HepG2 (cell line): Measurements from ENCODE around the gene ZNF670. TPM values are rescaled to one million over a fixed set of nuclear protein-coding genes. Genes with fewer than 3 reads are reported as not detected.

ENCODE experiments used
- CBX5 ChIP-seq: sonication (generic); formaldehyde crosslinking; IDR thresholded peaks from 2 replicates; pipeline ENCODE4 v1.4.0; 2020; ENCODE audit warnings: missing genetic modification reagents, borderline replicate concordance
- HNRNPL ChIP-seq: fragments of 200-400 bp; formaldehyde crosslinking; IDR thresholded peaks from 2 replicates; pipeline ENCODE4 v1.6.1; 2017; ENCODE audit warnings: mild to moderate bottlenecking, low read depth, low read length
- PHB2 ChIP-seq: fragments of 450-650 bp; IDR thresholded peaks from 2 replicates; pipeline ENCODE4 v1.6.1; 2018; ENCODE audit not compliant: partially characterized antibody
- PLRG1 ChIP-seq: fragments of 450-650 bp; conservative IDR thresholded peaks from 2 replicates; pipeline ENCODE4 v1.6.1; 2016
- PPARG ChIP-seq: conservative IDR thresholded peaks from 2 replicates; pipeline ENCODE4 v1.6.1; 2016; ENCODE audit warnings: missing biosample characterization, missing genetic modification reagents
- SIN3A ChIP-seq: IDR thresholded peaks from 2 replicates; pipeline ENCODE4 v1.6.1; 2011; ENCODE audit warnings: low read depth, mild to moderate bottlenecking, control low read depth, low read length, borderline replicate concordance
- ZFP36L1 ChIP-seq: sonication (generic); formaldehyde crosslinking; IDR thresholded peaks from 2 replicates; pipeline ENCODE4 v1.8.0; 2022; ENCODE audit warnings: mild to moderate bottlenecking, missing genetic modification reagents, moderate library complexity
- ZNF160 ChIP-seq: sonication (generic); formaldehyde crosslinking; IDR thresholded peaks from 2 replicates; pipeline ENCODE4 v1.8.0; 2022; ENCODE audit warnings: mild to moderate bottlenecking, inconsistent platforms, missing genetic modification reagents
- ZNF33B ChIP-seq: sonication (generic); formaldehyde crosslinking; IDR thresholded peaks from 2 replicates; pipeline ENCODE4 v1.5.1; 2020; ENCODE audit warnings: mild to moderate bottlenecking, missing genetic modification reagents
- ZNF737 ChIP-seq: sonication (generic); formaldehyde crosslinking; IDR thresholded peaks from 2 replicates; pipeline ENCODE4 v1.5.0; 2020; ENCODE audit warnings: missing genetic modification reagents, mild to moderate bottlenecking, borderline replicate concordance
- ZNF761 ChIP-seq: sonication (generic); formaldehyde crosslinking; conservative IDR thresholded peaks from 2 replicates; pipeline ENCODE4 v1.4.0; 2020; ENCODE audit warnings: mild to moderate bottlenecking, missing genetic modification reagents
- ZNF780A ChIP-seq: sonication (generic); formaldehyde crosslinking; IDR thresholded peaks from 2 replicates; pipeline ENCODE4 v1.8.0; 2022; ENCODE audit warnings: mild to moderate bottlenecking, missing genetic modification reagents, moderate library complexity
- polyA plus RNA-seq, 8 experiments: library from polyadenylated mRNA; depleted of rRNA in 3 of 8; stranded (reverse) in 7 of 8; unstranded in 1 of 8; fragments of >200 nt; fragmentation: Illumina TruSeq in 4 of 8; extraction: Trizol in 4 of 8; gene quantifications; 2 replicates each; pipeline versions ENCODE4 v1.2.1 to v1.2.3, GENCODE V29; 2011 to 2016; ENCODE audit warnings: low read depth in 4 of 8, missing spikeins in 1 of 8, mixed read lengths in 1 of 8; ENCODE audit not compliant: insufficient read depth in 1 of 8
- total RNA-seq, 5 experiments: library from RNA; depleted of rRNA; stranded (reverse); fragments of >200 nt; fragmentation: Illumina TruSeq; extraction: Trizol; gene quantifications; 2 replicates each; pipeline ENCODE4 v1.2.3, GENCODE V29; 2016; ENCODE audit warnings: low read depth in 1 of 5
- TF ChIP-seq, protein P1 (sequence below): sonication (generic); formaldehyde crosslinking; IDR thresholded peaks from 2 replicates; pipeline ENCODE4 v1.4.0; 2020; ENCODE audit warnings: missing genetic modification reagents, borderline replicate concordance
- TF ChIP-seq, protein P2 (sequence below): sonication (generic); formaldehyde crosslinking; IDR thresholded peaks from 2 replicates; pipeline ENCODE4 v1.4.0; 2020; ENCODE audit warnings: missing genetic modification reagents, borderline replicate concordance
- TF ChIP-seq, protein P3 (sequence below): sonication (generic); formaldehyde crosslinking; IDR thresholded peaks from 2 replicates; pipeline ENCODE4 v1.8.0; 2022; ENCODE audit warnings: mild to moderate bottlenecking, missing genetic modification reagents, moderate library complexity
- TF ChIP-seq, protein P4 (sequence below), 2 experiments: fragments of 450-650 bp in 1 of 2; sonication (generic) in 1 of 2; formaldehyde crosslinking; IDR thresholded peaks; 2 replicates each; pipeline versions ENCODE4 v1.5.0 to v1.8.0; 2020 to 2022; ENCODE audit warnings: mild to moderate bottlenecking in 1 of 2, missing genetic modification reagents in 1 of 2
- TF ChIP-seq, protein P5 (sequence below): sonication (generic); formaldehyde crosslinking; conservative IDR thresholded peaks from 2 replicates; pipeline ENCODE4 v1.8.0; 2022; ENCODE audit warnings: low read depth, missing genetic modification reagents

Gene ZNF670
- total and polyA plus RNA-seq, 2 of the 13 experiments (the other 11 are each of a cell fraction or from before 2014, with no cell fraction given) = 4.2 to 10.9 TPM

DNA sequence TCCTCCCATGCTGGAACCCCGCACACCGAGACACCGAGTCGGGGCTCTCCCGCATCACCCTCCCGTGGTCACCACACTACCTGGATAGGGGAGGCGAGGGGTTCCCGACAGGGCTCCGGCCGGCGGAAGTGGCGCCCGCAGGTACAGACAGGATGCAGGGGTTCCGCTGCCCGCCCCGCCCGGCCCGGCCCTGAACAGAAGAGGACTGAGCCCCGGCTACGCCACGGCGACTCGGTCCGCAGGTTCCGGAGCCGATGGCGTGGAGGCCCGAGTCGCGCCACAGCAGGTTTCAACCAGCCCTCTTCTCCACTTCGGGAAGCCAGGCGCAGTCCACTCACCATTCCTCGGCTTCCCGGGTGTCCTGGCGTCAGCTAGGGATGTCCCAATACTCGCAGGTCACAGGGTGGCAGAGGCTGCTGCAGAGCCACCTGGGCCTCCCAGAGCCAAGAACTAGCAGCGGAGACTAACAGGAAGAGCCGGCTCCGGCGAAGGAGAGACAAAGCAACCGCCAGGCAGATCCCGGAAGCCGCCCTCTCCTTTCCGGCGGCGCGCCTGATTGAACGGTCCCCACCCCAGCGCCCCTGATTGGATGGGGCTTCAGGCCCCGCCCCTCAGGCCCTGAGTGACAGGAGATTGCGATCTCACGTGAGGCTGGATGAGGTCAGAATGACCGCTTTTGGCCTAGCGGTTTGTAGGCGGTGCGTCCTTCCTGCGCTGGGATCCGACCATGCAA is 25.4 kb upstream of the ZNF670 start, which contains the start of gene ZNF669 (continued):
- TF ChIP-seq SIN3A = peak; percentile 93
- TF ChIP-seq ZNF780A (CRISPR knock-in tag) = no peak
- TF ChIP-seq ZNF160 = no peak; the same call in 1 of the 2 replicates
- TF ChIP-seq, protein P1, sequence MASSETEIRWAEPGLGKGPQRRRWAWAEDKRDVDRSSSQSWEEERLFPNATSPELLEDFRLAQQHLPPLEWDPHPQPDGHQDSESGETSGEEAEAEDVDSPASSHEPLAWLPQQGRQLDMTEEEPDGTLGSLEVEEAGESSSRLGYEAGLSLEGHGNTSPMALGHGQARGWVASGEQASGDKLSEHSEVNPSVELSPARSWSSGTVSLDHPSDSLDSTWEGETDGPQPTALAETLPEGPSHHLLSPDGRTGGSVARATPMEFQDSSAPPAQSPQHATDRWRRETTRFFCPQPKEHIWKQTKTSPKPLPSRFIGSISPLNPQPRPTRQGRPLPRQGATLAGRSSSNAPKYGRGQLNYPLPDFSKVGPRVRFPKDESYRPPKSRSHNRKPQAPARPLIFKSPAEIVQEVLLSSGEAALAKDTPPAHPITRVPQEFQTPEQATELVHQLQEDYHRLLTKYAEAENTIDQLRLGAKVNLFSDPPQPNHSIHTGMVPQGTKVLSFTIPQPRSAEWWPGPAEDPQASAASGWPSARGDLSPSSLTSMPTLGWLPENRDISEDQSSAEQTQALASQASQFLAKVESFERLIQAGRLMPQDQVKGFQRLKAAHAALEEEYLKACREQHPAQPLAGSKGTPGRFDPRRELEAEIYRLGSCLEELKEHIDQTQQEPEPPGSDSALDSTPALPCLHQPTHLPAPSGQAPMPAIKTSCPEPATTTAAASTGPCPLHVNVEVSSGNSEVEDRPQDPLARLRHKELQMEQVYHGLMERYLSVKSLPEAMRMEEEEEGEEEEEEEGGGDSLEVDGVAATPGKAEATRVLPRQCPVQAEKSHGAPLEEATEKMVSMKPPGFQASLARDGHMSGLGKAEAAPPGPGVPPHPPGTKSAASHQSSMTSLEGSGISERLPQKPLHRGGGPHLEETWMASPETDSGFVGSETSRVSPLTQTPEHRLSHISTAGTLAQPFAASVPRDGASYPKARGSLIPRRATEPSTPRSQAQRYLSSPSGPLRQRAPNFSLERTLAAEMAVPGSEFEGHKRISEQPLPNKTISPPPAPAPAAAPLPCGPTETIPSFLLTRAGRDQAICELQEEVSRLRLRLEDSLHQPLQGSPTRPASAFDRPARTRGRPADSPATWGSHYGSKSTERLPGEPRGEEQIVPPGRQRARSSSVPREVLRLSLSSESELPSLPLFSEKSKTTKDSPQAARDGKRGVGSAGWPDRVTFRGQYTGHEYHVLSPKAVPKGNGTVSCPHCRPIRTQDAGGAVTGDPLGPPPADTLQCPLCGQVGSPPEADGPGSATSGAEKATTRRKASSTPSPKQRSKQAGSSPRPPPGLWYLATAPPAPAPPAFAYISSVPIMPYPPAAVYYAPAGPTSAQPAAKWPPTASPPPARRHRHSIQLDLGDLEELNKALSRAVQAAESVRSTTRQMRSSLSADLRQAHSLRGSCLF = no peak
- TF ChIP-seq ZNF737 (CRISPR knock-in tag) = no peak; the same call in 1 of the 2 replicates
- TF ChIP-seq, protein P2, sequence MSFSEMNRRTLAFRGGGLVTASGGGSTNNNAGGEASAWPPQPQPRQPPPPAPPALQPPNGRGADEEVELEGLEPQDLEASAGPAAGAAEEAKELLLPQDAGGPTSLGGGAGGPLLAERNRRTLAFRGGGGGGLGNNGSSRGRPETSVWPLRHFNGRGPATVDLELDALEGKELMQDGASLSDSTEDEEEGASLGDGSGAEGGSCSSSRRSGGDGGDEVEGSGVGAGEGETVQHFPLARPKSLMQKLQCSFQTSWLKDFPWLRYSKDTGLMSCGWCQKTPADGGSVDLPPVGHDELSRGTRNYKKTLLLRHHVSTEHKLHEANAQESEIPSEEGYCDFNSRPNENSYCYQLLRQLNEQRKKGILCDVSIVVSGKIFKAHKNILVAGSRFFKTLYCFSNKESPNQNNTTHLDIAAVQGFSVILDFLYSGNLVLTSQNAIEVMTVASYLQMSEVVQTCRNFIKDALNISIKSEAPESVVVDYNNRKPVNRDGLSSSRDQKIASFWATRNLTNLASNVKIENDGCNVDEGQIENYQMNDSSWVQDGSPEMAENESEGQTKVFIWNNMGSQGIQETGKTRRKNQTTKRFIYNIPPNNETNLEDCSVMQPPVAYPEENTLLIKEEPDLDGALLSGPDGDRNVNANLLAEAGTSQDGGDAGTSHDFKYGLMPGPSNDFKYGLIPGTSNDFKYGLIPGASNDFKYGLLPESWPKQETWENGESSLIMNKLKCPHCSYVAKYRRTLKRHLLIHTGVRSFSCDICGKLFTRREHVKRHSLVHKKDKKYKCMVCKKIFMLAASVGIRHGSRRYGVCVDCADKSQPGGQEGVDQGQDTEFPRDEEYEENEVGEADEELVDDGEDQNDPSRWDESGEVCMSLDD (CRISPR knock-in tag) = no peak
- no peak for TF ChIP-seq PHB2
- TF ChIP-seq ZNF33B (CRISPR knock-in tag) = 0 out of 2 replicates have a peak, but pooled peaks have one; percentile 50
- no peak for TF ChIP-seq PLRG1
- TF ChIP-seq HNRNPL = 0 out of 2 replicates have a peak, but pooled peaks have one; percentile 53
- no peak for TF ChIP-seq CBX5 (CRISPR knock-in tag)
- TF ChIP-seq, protein P3, sequence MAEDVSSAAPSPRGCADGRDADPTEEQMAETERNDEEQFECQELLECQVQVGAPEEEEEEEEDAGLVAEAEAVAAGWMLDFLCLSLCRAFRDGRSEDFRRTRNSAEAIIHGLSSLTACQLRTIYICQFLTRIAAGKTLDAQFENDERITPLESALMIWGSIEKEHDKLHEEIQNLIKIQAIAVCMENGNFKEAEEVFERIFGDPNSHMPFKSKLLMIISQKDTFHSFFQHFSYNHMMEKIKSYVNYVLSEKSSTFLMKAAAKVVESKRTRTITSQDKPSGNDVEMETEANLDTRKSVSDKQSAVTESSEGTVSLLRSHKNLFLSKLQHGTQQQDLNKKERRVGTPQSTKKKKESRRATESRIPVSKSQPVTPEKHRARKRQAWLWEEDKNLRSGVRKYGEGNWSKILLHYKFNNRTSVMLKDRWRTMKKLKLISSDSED (CRISPR knock-in tag) = 0 out of 2 replicates have a peak, but pooled peaks have one; percentile 20
- TF ChIP-seq, protein P4, sequence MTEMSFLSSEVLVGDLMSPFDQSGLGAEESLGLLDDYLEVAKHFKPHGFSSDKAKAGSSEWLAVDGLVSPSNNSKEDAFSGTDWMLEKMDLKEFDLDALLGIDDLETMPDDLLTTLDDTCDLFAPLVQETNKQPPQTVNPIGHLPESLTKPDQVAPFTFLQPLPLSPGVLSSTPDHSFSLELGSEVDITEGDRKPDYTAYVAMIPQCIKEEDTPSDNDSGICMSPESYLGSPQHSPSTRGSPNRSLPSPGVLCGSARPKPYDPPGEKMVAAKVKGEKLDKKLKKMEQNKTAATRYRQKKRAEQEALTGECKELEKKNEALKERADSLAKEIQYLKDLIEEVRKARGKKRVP (CRISPR knock-in tag; IDR thresholded peaks at IDR 0.05) = peak in 1 of 2 experiments; percentile 21; a peak in 1 of 4 replicates
- no peak; the same call in 1 of the 2 replicates for TF ChIP-seq ZNF761
- TF ChIP-seq, protein P5, sequence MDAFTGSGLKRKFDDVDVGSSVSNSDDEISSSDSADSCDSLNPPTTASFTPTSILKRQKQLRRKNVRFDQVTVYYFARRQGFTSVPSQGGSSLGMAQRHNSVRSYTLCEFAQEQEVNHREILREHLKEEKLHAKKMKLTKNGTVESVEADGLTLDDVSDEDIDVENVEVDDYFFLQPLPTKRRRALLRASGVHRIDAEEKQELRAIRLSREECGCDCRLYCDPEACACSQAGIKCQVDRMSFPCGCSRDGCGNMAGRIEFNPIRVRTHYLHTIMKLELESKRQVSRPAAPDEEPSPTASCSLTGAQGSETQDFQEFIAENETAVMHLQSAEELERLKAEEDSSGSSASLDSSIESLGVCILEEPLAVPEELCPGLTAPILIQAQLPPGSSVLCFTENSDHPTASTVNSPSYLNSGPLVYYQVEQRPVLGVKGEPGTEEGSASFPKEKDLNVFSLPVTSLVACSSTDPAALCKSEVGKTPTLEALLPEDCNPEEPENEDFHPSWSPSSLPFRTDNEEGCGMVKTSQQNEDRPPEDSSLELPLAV = no peak
- no peak for TF ChIP-seq ZFP36L1 (CRISPR knock-in tag)
- no peak for TF ChIP-seq PPARG (CRISPR knock-in tag)
